Loucy (cell line): ENCODE data around the gene PARD3B.
A peak's percentile ranks its signal among the peaks of the same experiment; 100 is the strongest.

Experiments used
- H2AFZ ChIP-seq: fragments of 200-600 bp; sonication (generic); 2 replicates; pipeline ENCODE4 v1.6.0; 2016; ENCODE audit warnings: antibody characterized with exemption, mild to moderate bottlenecking, low read length, moderate library complexity
- H3F3A ChIP-seq: fragments of 200-600 bp; 2 replicates; pipeline ENCODE4 v1.6.0; 2016; ENCODE audit warnings: antibody characterized with exemption, low read depth, mild to moderate bottlenecking
- H3K27me3 ChIP-seq: fragments of 200-600 bp; sonication (generic); 2 replicates; pipeline ENCODE4 v1.6.1; 2014; ENCODE audit warnings: low read length, mild to moderate bottlenecking; ENCODE audit not compliant: insufficient read depth, poor library complexity, severe bottlenecking
- H3K36me3 ChIP-seq: fragments of 200-600 bp; sonication (generic); 2 replicates; pipeline ENCODE4 v1.6.1; 2016; ENCODE audit warnings: low read length; ENCODE audit not compliant: insufficient read depth
- H3K4me1 ChIP-seq: fragments of 200-600 bp; sonication (generic); 2 replicates; pipeline ENCODE4 v1.5.1; 2014; ENCODE audit warnings: low read length, mild to moderate bottlenecking; ENCODE audit not compliant: insufficient read depth, poor library complexity, severe bottlenecking
- H3K4me2 ChIP-seq: fragments of 200-600 bp; sonication (generic); 2 replicates; pipeline ENCODE4 v1.6.0; 2014; ENCODE audit warnings: antibody characterized with exemption, low read length, low read depth, mild to moderate bottlenecking; ENCODE audit not compliant: poor library complexity, severe bottlenecking
- H3K4me3 ChIP-seq: fragments of 200-600 bp; sonication (generic); 2 replicates; pipeline ENCODE4 v1.5.1; 2014; ENCODE audit warnings: low read length, mild to moderate bottlenecking, mixed read lengths; ENCODE audit not compliant: poor library complexity, severe bottlenecking
- H3K79me2 ChIP-seq: fragments of 200-600 bp; sonication (generic); 2 replicates; pipeline ENCODE4 v1.6.1; 2014; ENCODE audit warnings: low read length; ENCODE audit not compliant: insufficient read depth
- H3K9ac ChIP-seq: fragments of 200-600 bp; sonication (generic); 2 replicates; pipeline ENCODE4 v1.6.0; 2014; ENCODE audit warnings: mild to moderate bottlenecking, low read depth, low read length, moderate library complexity; ENCODE audit not compliant: poor library complexity, severe bottlenecking
- H3K9me2 ChIP-seq: fragments of 200-600 bp; sonication (generic); replicated peaks from 2 replicates; pipeline ENCODE4 v1.6.1; 2016; ENCODE audit warnings: low read depth, low read length, mixed read lengths
- H3K9me3 ChIP-seq: fragments of 200-600 bp; sonication (generic); 2 replicates; pipeline ENCODE4 v1.6.1; 2014; ENCODE audit warnings: mild to moderate bottlenecking, antibody characterized with exemption, low read length, low read depth; ENCODE audit not compliant: insufficient read depth
- H4K20me1 ChIP-seq: fragments of 200-600 bp; sonication (generic); 2 replicates; pipeline ENCODE4 v1.6.0; 2014; ENCODE audit warnings: antibody characterized with exemption, low read length, mild to moderate bottlenecking; ENCODE audit not compliant: insufficient read depth, poor library complexity, severe bottlenecking
- EZH2phosphoT487 ChIP-seq: fragments of 200-600 bp; IDR thresholded peaks from 2 replicates; pipeline ENCODE4 v1.6.1; 2018; ENCODE audit warnings: antibody characterized with exemption, mild to moderate bottlenecking, moderate library complexity, borderline replicate concordance
- TF ChIP-seq, protein P1 (sequence below): fragments of 200-600 bp; sonication (generic); conservative IDR thresholded peaks from 2 replicates; pipeline ENCODE4 v1.5.1; 2014; ENCODE audit warnings: mild to moderate bottlenecking, antibody characterized with exemption, low read length

Gene PARD3B

GRCh38 chr2:205561441-205561840 lies 1016.2 kb downstream of the PARD3B start:
- TF ChIP-seq, protein P1, sequence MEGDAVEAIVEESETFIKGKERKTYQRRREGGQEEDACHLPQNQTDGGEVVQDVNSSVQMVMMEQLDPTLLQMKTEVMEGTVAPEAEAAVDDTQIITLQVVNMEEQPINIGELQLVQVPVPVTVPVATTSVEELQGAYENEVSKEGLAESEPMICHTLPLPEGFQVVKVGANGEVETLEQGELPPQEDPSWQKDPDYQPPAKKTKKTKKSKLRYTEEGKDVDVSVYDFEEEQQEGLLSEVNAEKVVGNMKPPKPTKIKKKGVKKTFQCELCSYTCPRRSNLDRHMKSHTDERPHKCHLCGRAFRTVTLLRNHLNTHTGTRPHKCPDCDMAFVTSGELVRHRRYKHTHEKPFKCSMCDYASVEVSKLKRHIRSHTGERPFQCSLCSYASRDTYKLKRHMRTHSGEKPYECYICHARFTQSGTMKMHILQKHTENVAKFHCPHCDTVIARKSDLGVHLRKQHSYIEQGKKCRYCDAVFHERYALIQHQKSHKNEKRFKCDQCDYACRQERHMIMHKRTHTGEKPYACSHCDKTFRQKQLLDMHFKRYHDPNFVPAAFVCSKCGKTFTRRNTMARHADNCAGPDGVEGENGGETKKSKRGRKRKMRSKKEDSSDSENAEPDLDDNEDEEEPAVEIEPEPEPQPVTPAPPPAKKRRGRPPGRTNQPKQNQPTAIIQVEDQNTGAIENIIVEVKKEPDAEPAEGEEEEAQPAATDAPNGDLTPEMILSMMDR, result no peak
- TF ChIP-seq EZH2phosphoT487, result no peak
- Histone ChIP-seq H3K9me2 (no peaks in the 10 kb centered on the region), H3K79me2 (no peaks in the 10 kb centered on the region), H4K20me1 (no peaks in the 10 kb centered on the region), H2AFZ (no peak overlapping the region), H3F3A (no peaks in the 10 kb centered on the region), H3K27me3 (no peaks in the 10 kb centered on the region), H3K4me1 (no peaks in the 10 kb centered on the region), H3K36me3 (no peaks in the 10 kb centered on the region), H3K4me2 (no peak overlapping the region), H3K9me3 (no peaks in the 10 kb centered on the region), H3K9ac (no peak overlapping the region), H3K4me3 (no peak overlapping the region)

GRCh38 chr2:205563646-205564045 lies 1018.4 kb downstream of the PARD3B start:
- H3K9me3 ChIP-seq, result no peaks in the 10 kb centered on the region
- H3K36me3 ChIP-seq, result no peaks in the 10 kb centered on the region
- H2AFZ ChIP-seq, result no peak overlapping the region
- no peaks in the 10 kb centered on the region for H3K27me3 ChIP-seq
- H3K4me2 ChIP-seq, result no peak overlapping the region
- H3K4me3 ChIP-seq, result no peak overlapping the region
- no peaks in the 10 kb centered on the region for H4K20me1 ChIP-seq
- no peaks in the 10 kb centered on the region for H3K9me2 ChIP-seq
- no peaks in the 10 kb centered on the region for H3F3A ChIP-seq
- H3K79me2 ChIP-seq, result no peaks in the 10 kb centered on the region
- TF ChIP-seq, protein P1, result peak; percentile 88
- TF ChIP-seq EZH2phosphoT487, result no peak
- H3K4me1 ChIP-seq, result no peaks in the 10 kb centered on the region
- H3K9ac ChIP-seq, result no peak overlapping the region

GRCh38 chr2:205564346-205565141 lies 1019.3 kb downstream of the PARD3B start:
- Histone ChIP-seq H3K9me2 (no peaks in the 10 kb centered on the region), H3K79me2 (no peaks in the 10 kb centered on the region), H4K20me1 (no peaks in the 10 kb centered on the region), H3K9ac (no peak overlapping the region), H3K4me3 (no peak overlapping the region), H3K36me3 (no peaks in the 10 kb centered on the region), H3K9me3 (no peaks in the 10 kb centered on the region), H3K4me1 (no peaks in the 10 kb centered on the region), H2AFZ (no peak overlapping the region), H3K4me2 (no peak overlapping the region), H3F3A (no peaks in the 10 kb centered on the region), H3K27me3 (no peaks in the 10 kb centered on the region)
- TF ChIP-seq, protein P1, result no peak
- no peak for TF ChIP-seq EZH2phosphoT487
